Right forelimb (tissue), 1 donor: Measurements from ENCODE around the gene CXXC5.
"Not testable (repeated sequence)": the region's sequence is repeated elsewhere in the genome, so short reads cannot be mapped to it uniquely, and the experiment has no call there.

Source experiments
- DNase-seq: peaks from one replicate; pipeline ENCODE4 v3.0.0-alpha.2; 2018

CXXC5 gene

GRCh38 chr5:139713898-139714297, 65.7 kb downstream of the CXXC5 start:
- DNase-seq: not testable (repeated sequence)

GRCh38 chr5:139717221-139717620, 69.1 kb downstream of the CXXC5 start:
- DNase-seq: no peak

DNA sequence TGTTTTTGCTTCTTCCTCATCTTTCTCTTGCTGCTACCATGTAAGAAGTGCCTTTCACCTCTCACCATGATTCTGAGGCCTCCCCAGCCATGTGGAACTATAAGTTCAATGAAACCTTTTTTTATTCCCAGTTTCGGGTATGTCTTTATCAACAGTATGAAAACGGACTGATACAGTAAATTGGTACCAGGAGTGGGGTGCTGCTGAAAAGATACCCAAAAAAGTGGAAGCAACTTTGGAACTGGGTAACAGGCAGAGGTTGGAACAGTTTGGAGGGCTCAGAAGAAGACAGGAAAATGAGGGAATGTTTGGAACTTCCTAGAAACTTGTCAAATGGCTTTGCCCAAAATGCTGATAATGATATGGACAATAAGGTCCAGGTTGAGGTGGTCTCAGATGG, 70.3 kb downstream of the CXXC5 start:
- not testable (repeated sequence) for DNase-seq

DNA sequence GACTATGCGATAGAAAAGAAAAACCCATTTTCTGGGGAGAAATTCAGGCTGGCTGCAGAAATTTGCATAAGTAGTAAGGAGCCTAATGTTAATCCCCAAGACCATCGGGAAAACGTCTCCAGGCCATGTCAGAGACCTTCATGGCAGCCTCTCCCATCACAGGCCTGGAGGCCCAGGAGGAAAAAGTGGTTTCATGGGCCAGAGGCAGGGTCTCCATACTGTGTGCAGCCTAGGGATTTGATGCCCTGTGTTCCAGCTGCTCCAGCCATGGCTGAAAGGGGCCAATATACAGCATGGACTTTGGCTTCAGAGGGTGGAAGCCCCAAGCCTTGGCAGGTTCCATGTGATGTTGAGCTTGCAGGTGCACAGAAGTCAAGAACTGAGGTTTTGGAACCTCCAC, 71.8 kb downstream of the CXXC5 start:
- not testable (repeated sequence) for DNase-seq

GRCh38 chr5:139723986-139724587, 75.9 kb downstream of the CXXC5 start:
- no peak for DNase-seq

GRCh38 chr5:139725073-139725830, 77.1 kb downstream of the CXXC5 start:
- peak; percentile 66 for DNase-seq

DNA sequence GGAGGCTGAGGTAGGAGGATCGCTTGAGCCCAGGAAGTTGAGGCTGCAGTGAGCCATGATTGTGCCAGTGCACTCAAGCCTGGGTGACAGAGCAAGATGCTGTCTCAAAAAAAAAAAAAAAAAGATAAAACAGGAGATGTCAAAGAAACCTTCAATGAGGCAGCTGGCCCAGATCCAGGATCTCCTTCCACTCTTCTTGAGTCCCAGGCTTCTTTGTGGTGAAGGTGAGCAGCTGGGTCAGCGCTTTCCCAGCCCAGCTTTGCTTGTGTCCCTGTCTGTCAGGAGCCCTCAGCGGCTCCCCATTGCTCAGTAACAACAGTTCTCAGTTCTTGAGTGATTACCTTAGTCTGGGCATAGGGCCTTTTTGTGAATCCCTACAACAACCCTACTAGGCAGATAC, 78.1 kb downstream of the CXXC5 start:
- peak; percentile 20 for DNase-seq

GRCh38 chr5:139727615-139728014, 79.5 kb downstream of the CXXC5 start:
- not testable (repeated sequence) for DNase-seq

DNA sequence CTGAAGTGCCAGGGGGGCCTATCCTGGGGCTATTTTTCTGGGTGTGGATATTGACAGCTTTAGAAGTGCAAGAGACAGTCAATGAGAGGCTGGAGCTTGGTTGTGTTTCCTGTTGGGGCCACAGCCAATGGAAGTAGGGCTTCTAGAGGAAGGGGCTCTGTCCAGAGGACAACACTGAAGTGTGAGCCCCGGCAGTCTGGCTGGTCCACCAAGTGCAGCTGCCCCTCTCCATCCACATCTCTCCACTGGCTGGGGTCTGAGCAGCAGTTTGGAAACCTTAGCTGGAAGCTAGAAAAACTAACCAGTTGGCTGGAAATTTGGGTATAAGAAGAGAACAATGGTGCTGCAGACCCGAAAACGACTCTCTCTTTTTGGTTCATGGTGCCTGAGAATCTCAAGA, 83.1 kb downstream of the CXXC5 start:
- no peak for DNase-seq

DNA sequence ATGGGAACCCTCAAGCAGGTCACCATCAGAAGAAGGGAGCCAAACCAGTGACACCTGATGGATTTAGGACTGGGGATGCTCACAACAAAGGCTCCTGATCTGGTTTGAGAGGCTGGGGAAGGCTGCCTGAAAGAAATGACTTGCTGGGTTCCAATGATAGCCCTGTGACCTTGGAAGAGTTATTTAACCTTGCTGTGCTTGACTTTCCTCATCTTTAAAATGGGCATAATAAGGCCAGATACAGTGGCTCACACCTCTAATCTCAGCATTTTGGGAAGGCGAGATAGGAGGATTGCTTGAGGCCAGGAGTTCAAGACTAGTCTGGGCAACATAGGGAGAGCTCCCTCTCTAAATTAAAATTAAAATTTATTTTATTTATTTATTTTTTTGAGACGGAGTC, 83.9 kb downstream of the CXXC5 start:
- peak; percentile 23 for DNase-seq

DNA sequence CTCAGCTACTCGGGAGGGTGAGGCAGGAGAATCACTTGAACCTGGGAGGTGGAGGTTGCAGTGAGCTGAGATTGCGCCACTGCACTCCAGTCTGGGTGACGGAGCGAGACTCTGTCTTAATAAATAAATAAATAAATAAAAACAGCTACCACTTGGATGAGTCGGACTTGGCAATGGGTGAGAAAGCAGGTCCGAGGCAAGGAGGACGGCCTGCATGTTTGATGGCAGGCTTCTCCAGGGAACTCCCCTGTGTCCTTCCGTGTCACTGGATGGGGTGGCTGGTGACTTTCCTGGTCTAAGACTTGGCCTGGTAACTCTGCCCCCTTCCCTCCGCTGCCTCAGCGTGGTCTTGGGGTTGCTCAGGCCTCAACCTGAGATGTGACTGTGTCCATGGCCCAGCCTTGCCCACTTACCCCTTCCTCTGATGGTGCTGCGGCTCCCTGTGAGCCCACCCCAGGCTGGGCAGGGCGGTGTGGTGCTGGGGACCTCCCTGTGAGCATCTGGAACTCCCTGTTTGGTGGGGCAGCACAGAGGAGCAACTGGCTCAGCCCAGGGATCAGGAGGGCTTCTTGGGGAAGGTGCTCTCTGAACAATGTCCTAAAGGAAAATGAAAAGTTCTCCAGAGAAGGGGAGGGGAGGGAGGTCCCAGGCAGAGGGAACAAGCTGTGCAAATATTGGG, 85.0 kb downstream of the CXXC5 start:
- DNase-seq: peak; percentile 39
